Cardiac muscle cell (in vitro differentiated cells and primary cell): ENCODE results near the gene HOTAIR. TPM values are rescaled to one million over a fixed set of nuclear protein-coding genes. Genes with fewer than 3 reads are reported as not detected.

Experiments used
- DNase-seq, 2 donors: peaks; one replicate each; pipeline versions ENCODE4 v3.0.0 to v3.0.0-alpha.2; 2010 to 2017; ENCODE audit warnings: low read depth in 1 of 2, low spot score in 1 of 2
- H3K27ac ChIP-seq: fragments of 200-600 bp; sonication (generic); 2 replicates; pipeline ENCODE4 v1.5.1; 2016
- H3K27me3 ChIP-seq: fragments of 200-600 bp; sonication (generic); 2 replicates; pipeline ENCODE4 v1.6.0; 2016; ENCODE audit warnings: control low read depth
- H3K36me3 ChIP-seq: fragments of 200-600 bp; sonication (generic); 2 replicates; pipeline ENCODE4 v1.5.1; 2016; ENCODE audit warnings: control low read depth
- H3K4me1 ChIP-seq: fragments of 200-600 bp; sonication (generic); 2 replicates; pipeline ENCODE4 v1.8.1; 2017; ENCODE audit warnings: low read depth, mild to moderate bottlenecking, mixed run types
- H3K4me3 ChIP-seq: fragments of 200-600 bp; sonication (generic); 2 replicates; pipeline ENCODE4 v1.5.1; 2016; ENCODE audit warnings: mild to moderate bottlenecking
- H3K9me3 ChIP-seq: fragments of 200-600 bp; sonication (generic); 2 replicates; pipeline ENCODE4 v1.5.1; 2017; ENCODE audit warnings: low read depth, mild to moderate bottlenecking, control low read depth
- polyA plus RNA-seq: library from polyadenylated mRNA; unstranded; fragments of >200 nt; fragmentation: Nextera tagmentation; extraction: Ambion mirVana; gene quantifications from 2 replicates; pipeline ENCODE4 v1.2.1, GENCODE V29; 2016
- total RNA-seq: library from RNA; depleted of rRNA; stranded (reverse); fragments of >200 nt; gene quantifications from 2 replicates; pipeline ENCODE4 v1.2.3, GENCODE V29; 2016
- TF ChIP-seq, protein P1 (sequence below): IDR thresholded peaks from 2 replicates; pipeline ENCODE4 v1.5.1; 2012; ENCODE audit warnings: low read depth, mild to moderate bottlenecking, low read length

Gene HOTAIR
- total and polyA plus RNA-seq, 2 experiments from 2014 or later = not detected

DNA sequence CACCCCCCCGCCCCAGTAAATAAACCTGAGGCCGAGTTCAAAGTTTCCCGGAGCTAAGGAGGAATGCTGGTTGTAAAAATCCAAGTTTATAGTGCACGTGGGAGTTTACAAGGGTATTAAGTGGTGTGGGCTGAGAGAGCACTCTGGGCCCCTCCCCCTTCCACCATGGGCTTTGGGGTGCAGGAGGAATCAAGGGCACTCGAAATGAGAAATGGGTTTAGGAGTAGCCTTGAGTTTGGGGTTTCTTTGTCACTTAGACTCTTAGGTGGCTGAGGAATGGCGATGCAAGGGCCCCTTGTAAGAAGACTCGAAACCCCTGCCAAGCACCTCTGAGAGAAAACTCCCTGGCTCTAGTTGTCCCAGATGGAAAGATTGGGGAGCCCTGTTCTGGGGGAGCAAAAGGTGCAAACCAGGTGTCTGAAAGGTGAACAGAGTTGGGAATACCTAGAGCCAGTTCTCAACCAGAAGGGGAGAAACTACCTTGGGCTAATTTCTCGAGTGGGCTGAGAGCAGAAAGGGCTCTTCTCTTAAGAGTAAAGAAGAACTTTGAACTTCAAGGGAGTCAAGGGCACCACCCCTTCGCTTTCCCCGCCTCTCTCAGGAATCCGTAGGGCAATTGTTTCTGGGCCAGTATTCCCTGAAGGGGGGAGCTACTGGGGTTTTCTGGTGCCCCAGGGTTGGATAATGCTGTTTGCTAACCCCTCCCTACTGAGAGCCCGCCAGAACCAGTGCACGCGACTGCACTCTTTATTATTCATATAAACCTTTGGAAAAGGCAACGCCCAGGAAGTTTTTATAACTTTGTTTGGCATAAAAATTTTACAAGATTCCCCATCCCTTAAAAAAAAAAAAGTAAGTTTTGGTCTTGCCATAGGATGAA lies 4.0 kb upstream of the HOTAIR start:
- H3K27ac ChIP-seq = no peak overlapping the region
- H3K36me3 ChIP-seq = no peaks in the 10 kb centered on the region
- H3K27me3 ChIP-seq = peaks cover 100% of the 10 kb centered on the region
- no peaks in the 10 kb centered on the region for H3K9me3 ChIP-seq
- TF ChIP-seq, protein P1, sequence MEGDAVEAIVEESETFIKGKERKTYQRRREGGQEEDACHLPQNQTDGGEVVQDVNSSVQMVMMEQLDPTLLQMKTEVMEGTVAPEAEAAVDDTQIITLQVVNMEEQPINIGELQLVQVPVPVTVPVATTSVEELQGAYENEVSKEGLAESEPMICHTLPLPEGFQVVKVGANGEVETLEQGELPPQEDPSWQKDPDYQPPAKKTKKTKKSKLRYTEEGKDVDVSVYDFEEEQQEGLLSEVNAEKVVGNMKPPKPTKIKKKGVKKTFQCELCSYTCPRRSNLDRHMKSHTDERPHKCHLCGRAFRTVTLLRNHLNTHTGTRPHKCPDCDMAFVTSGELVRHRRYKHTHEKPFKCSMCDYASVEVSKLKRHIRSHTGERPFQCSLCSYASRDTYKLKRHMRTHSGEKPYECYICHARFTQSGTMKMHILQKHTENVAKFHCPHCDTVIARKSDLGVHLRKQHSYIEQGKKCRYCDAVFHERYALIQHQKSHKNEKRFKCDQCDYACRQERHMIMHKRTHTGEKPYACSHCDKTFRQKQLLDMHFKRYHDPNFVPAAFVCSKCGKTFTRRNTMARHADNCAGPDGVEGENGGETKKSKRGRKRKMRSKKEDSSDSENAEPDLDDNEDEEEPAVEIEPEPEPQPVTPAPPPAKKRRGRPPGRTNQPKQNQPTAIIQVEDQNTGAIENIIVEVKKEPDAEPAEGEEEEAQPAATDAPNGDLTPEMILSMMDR = no peak
- H3K4me1 ChIP-seq = peaks cover 4% of the 10 kb centered on the region
- no peak overlapping the region for H3K4me3 ChIP-seq
- no peak for DNase-seq

DNA sequence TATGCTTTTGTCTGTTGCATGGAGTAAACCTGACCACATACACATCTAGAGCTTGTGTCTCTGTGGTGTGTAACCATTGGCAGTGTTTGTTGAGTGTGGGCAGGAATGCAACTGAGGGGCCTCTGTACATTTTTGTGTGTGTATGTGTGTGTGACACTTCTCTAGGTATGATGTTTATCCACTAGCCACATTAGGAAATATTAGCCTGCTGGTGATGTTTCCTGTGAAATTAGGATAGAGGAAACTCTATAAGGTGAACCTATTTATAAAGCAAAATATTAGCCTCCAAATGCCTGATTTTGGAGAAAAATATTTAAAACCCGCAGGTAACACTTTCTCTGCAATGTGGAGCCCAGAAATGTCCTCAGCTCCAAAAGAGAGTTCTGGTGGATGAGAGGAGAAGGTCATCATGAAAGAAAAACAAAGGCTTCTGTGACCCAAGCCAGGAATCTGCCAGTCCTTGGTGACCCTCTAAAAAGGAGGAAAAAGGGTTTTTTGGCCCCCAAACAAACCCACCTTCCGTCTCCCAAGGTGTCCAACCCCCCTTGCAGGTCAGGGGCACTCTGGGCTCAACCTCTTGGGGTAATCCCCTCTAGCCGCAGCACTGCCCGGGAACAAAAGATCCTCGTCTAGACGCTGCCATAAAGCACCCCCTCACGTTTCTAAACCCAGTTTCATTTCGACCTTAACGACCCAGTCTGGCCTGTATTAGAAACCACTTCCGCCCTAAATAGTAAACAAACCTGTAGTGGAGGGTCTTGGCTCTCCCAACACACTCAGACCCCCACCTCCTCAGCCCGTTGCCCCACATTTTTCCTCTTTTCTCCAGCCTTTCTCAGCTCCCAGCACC lies 3.1 kb upstream of the HOTAIR start:
- no peaks in the 10 kb centered on the region for H3K9me3 ChIP-seq
- H3K36me3 ChIP-seq = no peaks in the 10 kb centered on the region
- H3K27ac ChIP-seq = no peak overlapping the region
- H3K4me1 ChIP-seq = peaks cover 4% of the 10 kb centered on the region
- TF ChIP-seq, protein P1 = no peak
- peaks cover 100% of the 10 kb centered on the region for H3K27me3 ChIP-seq
- H3K4me3 ChIP-seq = no peak overlapping the region
- DNase-seq = no peak

DNA sequence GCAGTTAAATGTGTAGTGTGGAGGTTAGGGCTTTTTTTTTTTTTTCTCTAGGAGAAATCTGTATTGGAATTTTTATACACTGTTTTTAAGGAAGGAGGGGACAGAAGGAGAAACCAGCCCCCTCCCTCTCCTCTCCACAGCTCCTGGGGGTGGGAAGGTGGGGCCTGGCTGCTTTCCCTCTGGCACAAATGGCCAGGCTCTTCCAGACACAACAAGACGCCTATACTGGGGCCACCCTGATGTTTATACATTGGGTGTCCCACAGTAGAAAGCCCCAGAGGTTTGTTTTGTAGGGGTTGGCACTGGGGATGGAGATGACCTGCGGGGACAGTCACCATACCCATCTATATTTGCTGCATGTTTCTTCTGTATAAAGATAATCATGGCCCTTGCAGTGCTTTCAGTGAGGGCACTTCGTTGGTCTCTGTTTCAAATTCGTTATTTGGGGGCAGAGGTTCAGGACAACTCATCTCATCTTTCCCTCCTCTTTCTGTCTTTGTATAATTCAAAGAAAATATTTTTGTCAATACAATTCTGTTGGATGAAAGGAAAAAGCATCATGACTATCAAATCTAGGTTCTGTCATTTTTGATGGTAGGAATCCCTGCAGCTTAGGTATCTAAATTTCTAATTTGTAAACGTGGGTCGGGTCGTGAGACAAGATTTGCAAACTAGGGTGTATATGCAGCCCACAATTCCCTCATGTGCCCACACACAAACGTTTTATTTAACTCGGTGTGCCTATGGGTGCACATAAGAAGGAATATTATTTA lies 2.3 kb upstream of the HOTAIR start:
- Histone ChIP-seq H3K4me1 (peaks cover 4% of the 10 kb centered on the region), H3K9me3 (no peaks in the 10 kb centered on the region)
- TF ChIP-seq, protein P1 = no peak

DNA sequence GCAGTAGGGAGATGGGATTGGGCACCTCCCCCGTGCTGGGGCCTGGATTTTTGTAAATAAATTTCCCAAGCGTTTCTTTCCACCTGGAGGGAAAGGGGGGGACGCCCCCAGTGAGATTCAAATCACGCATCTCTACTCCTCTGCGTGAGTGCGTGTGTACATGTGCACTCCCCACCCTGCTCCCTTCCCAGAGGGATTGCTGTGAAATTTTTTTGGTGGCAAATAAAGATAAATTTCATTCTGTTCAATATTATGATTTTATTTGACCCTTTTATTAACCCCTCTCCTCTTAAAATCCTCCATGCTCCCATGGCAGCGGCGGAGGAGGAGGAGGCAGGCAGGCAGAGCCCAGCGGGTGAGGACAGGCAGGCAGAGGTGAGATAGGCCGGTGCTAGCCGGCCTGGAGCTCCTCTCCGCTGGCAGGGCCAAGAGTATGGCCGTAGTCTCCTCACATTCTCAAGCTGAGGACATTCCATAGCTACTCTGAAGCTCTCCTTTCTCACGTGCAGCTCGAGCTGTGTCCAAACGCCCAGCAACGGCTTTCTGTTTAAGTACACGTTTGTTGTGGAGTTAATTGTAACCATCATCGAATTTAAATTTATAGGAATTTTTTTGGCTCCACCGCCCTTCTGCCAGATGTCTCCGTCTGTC lies 1.5 kb upstream of the HOTAIR start:
- no peak overlapping the region for H3K27ac ChIP-seq
- no peaks in the 10 kb centered on the region for H3K36me3 ChIP-seq
- H3K4me3 ChIP-seq = no peak overlapping the region
- H3K9me3 ChIP-seq = no peaks in the 10 kb centered on the region
- peaks cover 4% of the 10 kb centered on the region for H3K4me1 ChIP-seq
- TF ChIP-seq, protein P1 = no peak
- H3K27me3 ChIP-seq = peaks cover 100% of the 10 kb centered on the region
- no peak for DNase-seq

More for the DNA sequence above, 2.3 kb upstream of the HOTAIR start:
- no peak overlapping the region for H3K27ac ChIP-seq
- H3K27me3 ChIP-seq = peaks cover 100% of the 10 kb centered on the region
- no peak for DNase-seq
- H3K36me3 ChIP-seq = no peaks in the 10 kb centered on the region
- no peak overlapping the region for H3K4me3 ChIP-seq
